GM21515 (cell line): Measurements from ENCODE around the gene FAM219A.
"Not testable (repeated sequence)": the region's sequence is repeated elsewhere in the genome, so short reads cannot be mapped to it uniquely, and the experiment has no call there.

Source experiments
- ATAC-seq: cut with Tn5 transposase; IDR thresholded peaks from one replicate; pipeline ENCODE4 v1.9.1; 2021; ENCODE audit not compliant: unreplicated experiment

Gene FAM219A

DNA sequence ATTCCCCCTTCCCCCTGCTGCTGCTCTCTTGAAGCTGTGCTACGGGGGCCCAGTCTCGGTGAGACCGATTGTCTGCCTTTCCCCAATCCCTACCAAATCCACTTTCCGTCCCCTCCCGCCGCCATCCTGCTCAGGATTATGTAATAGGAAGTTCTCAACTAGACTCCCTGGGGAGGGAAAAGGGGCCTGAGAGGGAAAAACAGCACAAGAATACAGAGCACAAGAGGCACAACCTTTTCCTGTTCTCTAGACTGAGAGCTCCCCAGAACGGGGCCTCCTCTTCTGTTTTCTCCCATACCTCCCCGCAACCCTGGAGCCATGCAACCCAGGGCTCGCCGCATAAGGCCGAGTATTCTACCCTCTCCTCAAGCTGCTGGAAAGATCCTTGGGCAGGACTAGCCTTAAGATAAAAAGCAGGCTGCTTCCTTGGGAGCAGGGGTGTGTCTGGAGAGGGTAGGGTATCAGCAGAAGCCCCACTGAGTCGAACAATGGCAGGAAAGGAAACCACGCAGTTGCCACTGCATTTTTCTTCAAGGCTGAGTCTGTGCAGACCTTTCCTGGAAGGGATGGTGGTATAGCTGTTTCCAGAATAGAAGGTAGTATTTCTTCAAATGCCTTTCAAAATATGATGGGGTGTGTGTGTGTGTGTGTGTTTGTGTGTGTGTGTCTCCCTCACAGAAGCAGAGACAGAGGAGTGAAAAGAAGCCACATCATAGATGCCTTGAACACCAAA lies 94.6 kb downstream of the FAM219A start:
- ATAC-seq, result no peak

DNA sequence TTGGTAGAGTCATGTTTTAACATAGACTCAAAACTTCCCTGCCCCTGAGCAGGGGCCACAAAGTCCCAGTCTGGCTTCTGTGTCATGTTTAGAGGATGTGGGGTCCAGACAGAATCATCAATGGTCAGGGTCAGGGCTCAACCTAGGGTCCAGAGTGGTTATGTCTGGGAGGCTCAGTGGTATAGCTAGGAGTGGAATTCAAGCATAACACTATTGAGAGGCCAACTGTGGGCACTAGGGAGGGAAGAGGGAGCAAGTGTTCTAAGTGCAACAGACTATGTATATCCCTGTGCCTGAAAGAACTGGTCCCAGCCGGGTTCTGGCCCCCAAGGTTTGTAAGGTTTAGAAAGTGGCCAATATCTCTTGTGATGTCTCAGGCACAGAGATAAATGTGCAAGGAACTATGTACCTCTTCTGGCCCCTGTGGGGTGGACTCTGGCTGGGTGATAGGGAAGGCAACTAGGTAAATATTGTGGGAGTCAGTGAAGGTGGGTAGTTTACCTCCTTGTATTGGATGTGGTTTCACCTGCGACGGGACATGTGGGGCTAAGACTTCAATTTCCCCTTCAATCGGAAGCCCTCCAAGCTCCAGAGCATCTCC lies 95.7 kb downstream of the FAM219A start:
- ATAC-seq, result no peak

DNA sequence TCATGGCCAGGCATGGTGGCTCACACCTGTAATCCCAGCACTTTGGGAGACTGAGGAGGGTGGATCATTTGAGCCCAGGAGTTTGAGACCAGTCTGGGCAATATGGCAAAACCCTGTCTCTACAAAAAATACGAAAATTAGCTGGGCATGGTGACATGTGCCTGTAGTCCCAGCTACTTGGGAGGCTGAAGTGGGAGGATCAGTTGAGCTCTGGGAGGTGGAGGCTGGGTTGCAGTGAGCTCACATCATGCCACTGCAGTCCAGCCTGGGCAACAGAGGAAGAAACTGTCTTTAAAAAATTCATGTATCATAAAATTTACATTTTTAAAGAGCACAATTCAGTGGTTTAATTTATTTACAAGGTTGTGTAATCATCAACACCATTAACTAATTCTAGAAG lies 105.4 kb downstream of the FAM219A start:
- not testable (repeated sequence) for ATAC-seq

DNA sequence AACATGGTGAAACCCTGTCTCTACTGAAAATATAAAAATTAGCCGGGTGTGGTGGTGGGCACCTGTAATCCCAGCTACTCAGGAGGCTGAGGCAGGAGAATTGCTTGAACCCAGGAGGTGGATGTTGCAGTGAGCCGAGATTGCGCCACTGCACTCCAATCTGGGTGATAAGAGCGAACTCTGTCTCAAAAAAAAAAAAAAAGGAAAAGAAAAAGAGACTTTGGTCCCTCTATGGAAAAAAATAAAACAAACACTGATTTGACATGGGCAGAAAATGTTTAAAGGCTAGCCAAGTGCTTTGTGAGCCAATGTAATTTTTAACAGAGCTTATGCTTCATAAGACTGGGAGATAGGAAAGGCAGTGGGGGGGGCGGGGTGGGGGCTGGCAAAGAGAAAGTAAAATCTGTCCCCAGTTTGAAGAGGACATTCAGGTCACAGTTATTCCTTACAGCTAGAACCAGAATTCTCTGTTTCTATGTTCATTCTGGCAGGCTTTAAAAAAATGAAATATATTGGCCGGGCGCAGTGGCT lies 106.2 kb downstream of the FAM219A start:
- ATAC-seq, result not testable (repeated sequence)

DNA sequence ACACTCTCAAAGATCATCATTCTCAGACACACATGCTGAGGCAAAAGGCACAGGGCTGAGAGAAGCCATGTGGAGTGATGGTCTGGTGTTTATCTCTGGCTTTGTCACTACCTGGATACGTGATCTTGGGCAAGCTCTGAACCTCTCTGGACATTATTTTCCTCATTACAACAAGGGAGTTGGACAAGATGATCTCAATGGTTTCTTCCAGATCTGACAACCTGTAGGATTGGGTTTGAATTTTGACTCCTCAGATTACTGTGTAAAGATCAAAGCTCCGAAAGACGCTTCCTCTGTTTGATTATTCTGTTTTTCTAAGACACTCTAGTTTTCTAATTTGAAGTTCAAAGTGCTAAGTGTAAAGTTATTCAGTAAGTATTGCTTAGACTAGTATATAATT lies 109.0 kb downstream of the FAM219A start:
- no peak for ATAC-seq
